K562 (cell line): Measurements from ENCODE around the gene TAF11. TPM values are rescaled to one million over a fixed set of nuclear protein-coding genes. Genes with fewer than 3 reads are reported as not detected.

Source experiments
- CAMTA2 ChIP-seq: fragments of 250-450 bp; sonication (Bioruptor Pico); conservative IDR thresholded peaks from 2 replicates; pipeline ENCODE4 v1.5.1; 2022
- CEBPB ChIP-seq: fragments of 450-650 bp; IDR thresholded peaks from 2 replicates; pipeline ENCODE4 v1.6.1; 2016; ENCODE audit warnings: missing genetic modification characterization, missing compliant biosample characterization
- DPF2 ChIP-seq: fragments of 450-650 bp; IDR thresholded peaks from 2 replicates; pipeline ENCODE4 v1.6.1; 2016
- FOS ChIP-seq: IDR thresholded peaks from 3 replicates; pipeline ENCODE4 v1.6.1; 2011; ENCODE audit not compliant: insufficient read length; ENCODE audit errors: extremely low read depth
- FOXJ2 ChIP-seq: fragments of 200-800 bp; sonication (Bioruptor generic); IDR thresholded peaks from 2 replicates; pipeline ENCODE4 v1.6.1; 2016; ENCODE audit warnings: missing genetic modification characterization, missing compliant biosample characterization
- FOXK1 ChIP-seq: sonication (generic); formaldehyde crosslinking; IDR thresholded peaks from 2 replicates; pipeline ENCODE4 v1.8.0; 2022; ENCODE audit warnings: missing genetic modification reagents, mild to moderate bottlenecking, borderline replicate concordance
- GABPA ChIP-seq: fragments of 200-800 bp; sonication (Bioruptor generic); conservative IDR thresholded peaks from 2 replicates; pipeline ENCODE4 v1.6.1; 2016; ENCODE audit warnings: low read depth, missing genetic modification characterization, missing compliant biosample characterization
- HNRNPL ChIP-seq: fragments of 200-400 bp; formaldehyde crosslinking; IDR thresholded peaks from 2 replicates; pipeline ENCODE4 v1.6.1; 2017; ENCODE audit warnings: low read depth, mild to moderate bottlenecking, low read length
- LCOR ChIP-seq: sonication (generic); formaldehyde crosslinking; IDR thresholded peaks from 2 replicates; pipeline ENCODE4 v1.8.0; 2022; ENCODE audit warnings: mild to moderate bottlenecking, missing genetic modification reagents
- NFE2 ChIP-seq: IDR thresholded peaks from 2 replicates; pipeline ENCODE4 v1.6.1; 2014; ENCODE audit warnings: antibody characterized with exemption, low read depth
- RBM22 ChIP-seq: fragments of 200-400 bp; formaldehyde crosslinking; IDR thresholded peaks from 2 replicates; pipeline ENCODE4 v1.6.1; 2018; ENCODE audit warnings: low read length, low read depth; ENCODE audit not compliant: poor library complexity, severe bottlenecking
- STAT5B ChIP-seq: fragments of 250-450 bp; sonication (Bioruptor Pico); IDR thresholded peaks from 2 replicates; pipeline ENCODE4 v1.8.0; 2021; ENCODE audit warnings: mild to moderate bottlenecking, inconsistent platforms
- ZNF696 ChIP-seq: fragments of 250-450 bp; sonication (Bioruptor Pico); conservative IDR thresholded peaks from 2 replicates; pipeline ENCODE4 v1.4.0; 2020; ENCODE audit warnings: mild to moderate bottlenecking, moderate library complexity
- ZNF76 ChIP-seq: fragments of 250-450 bp; sonication (Bioruptor Pico); IDR thresholded peaks from 2 replicates; pipeline ENCODE4 v1.4.0; 2020; ENCODE audit warnings: mild to moderate bottlenecking, moderate library complexity, borderline replicate concordance
- polyA plus RNA-seq, 8 experiments: library from polyadenylated mRNA; depleted of rRNA in 4 of 8; stranded (reverse) in 5 of 8; unstranded in 3 of 8; fragments of >200 nt; fragmentation: Nextera tagmentation in 2 of 8; fragmentation: Illumina TruSeq in 1 of 8; extraction: Ambion mirVana in 2 of 8; extraction: Trizol in 1 of 8; gene quantifications; 2 replicates each; pipeline versions ENCODE4 v1.2.1 to v1.2.3, GENCODE V29; 2011 to 2014; ENCODE audit warnings: inconsistent platforms in 1 of 8, missing spikeins in 1 of 8
- total RNA-seq, 7 experiments: library from RNA; depleted of rRNA in 6 of 7; stranded (reverse); fragments of >200 nt in 6 of 7; fragmentation: Illumina TruSeq in 2 of 7; extraction: Trizol in 2 of 7; gene quantifications; 2 replicates each; pipeline versions ENCODE4 v1.2.1 to v1.2.3, GENCODE V29; 2011 to 2021; ENCODE audit warnings: low replicate concordance in 1 of 7
- TF ChIP-seq, protein P1 (sequence below): sonication (generic); formaldehyde crosslinking; IDR thresholded peaks from 2 replicates; pipeline ENCODE4 v1.8.0; 2022; ENCODE audit warnings: missing genetic modification reagents, mild to moderate bottlenecking, moderate library complexity, borderline replicate concordance
- TF ChIP-seq, protein P2 (sequence below): sonication (generic); formaldehyde crosslinking; IDR thresholded peaks from 2 replicates; pipeline ENCODE4 v1.8.1; 2023; ENCODE audit warnings: mild to moderate bottlenecking, missing genetic modification reagents
- TF ChIP-seq, protein P3 (sequence below): fragments of 150-350 bp; conservative IDR thresholded peaks from 2 replicates; pipeline ENCODE4 v1.6.1; 2014; ENCODE audit warnings: low read length
- TF ChIP-seq, protein P4 (sequence below): fragments of 250-450 bp; sonication (Bioruptor Pico); IDR thresholded peaks from 2 replicates; pipeline ENCODE4 v1.8.0; 2022; ENCODE audit warnings: moderate library complexity, mild to moderate bottlenecking, inconsistent platforms
- TF ChIP-seq, protein P5 (sequence below), 3 experiments: IDR thresholded peaks in 2 of 3; conservative IDR thresholded peaks in 1 of 3; 2 replicates each; pipeline ENCODE4 v1.5.1; 2011 to 2012; ENCODE audit warnings: low read length in 3 of 3, mild to moderate bottlenecking in 3 of 3, control low read depth in 2 of 3, improper control_type of control experiment in 1 of 3, inconsistent platforms in 1 of 3, low read depth in 1 of 3, mixed read lengths in 1 of 3, moderate library complexity in 1 of 3; ENCODE audit not compliant: insufficient read depth in 2 of 3

TAF11 gene
- total and polyA plus RNA-seq, 9 of the 15 experiments (the other 6 are each of a cell fraction or from before 2014, with no cell fraction given): 40.9 to 91.9 (median 71.9) TPM

DNA sequence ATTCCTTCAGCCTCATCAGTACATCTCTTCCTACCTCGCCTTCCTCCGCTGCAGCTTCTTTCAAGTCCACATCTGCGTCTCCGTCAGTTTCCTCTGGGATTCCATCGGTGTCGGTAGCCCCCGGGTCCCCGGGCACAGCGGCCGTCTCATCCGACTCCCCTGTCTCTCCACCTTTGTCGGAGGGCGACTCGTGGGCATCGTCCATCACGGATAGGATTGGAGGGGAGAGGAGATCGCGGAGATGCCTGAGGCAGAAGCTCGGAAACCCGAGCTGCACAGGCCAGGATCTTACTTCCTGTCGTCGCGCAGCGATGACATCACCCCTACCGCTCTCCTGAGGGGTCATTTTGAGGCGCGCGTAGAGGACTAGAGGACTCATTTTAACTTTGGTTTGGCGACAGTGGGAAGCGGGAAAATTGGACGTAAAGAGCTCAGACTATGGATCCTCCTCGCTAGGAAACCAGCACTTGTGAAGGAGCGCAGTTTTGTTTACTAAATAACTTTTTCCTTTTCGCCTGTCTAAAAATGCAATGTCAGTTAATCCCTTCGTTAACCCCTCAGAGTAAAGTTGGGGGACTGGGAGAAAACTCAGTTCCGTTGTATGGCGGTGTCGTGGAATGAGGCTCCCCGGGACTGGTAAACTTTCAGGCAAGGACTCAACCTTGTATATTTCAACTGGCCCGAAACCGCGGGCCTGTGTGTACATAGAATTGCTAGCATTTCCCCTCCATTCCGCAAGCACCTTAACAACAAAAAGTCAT, at the start of gene TAF11 (continued):
- TF ChIP-seq ZNF76 (CRISPR knock-in tag): peak; percentile 69; the same call in 1 of the 2 replicates
- no peak for TF ChIP-seq FOS
- no peak for TF ChIP-seq HNRNPL
- TF ChIP-seq ZNF696: no peak
- TF ChIP-seq CEBPB (tag): no peak
- TF ChIP-seq, protein P1, sequence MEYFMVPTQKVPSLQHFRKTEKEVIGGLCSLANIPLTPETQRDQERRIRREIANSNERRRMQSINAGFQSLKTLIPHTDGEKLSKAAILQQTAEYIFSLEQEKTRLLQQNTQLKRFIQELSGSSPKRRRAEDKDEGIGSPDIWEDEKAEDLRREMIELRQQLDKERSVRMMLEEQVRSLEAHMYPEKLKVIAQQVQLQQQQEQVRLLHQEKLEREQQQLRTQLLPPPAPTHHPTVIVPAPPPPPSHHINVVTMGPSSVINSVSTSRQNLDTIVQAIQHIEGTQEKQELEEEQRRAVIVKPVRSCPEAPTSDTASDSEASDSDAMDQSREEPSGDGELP: peak; percentile 77; the same call in 1 of the 2 replicates
- TF ChIP-seq, protein P2, sequence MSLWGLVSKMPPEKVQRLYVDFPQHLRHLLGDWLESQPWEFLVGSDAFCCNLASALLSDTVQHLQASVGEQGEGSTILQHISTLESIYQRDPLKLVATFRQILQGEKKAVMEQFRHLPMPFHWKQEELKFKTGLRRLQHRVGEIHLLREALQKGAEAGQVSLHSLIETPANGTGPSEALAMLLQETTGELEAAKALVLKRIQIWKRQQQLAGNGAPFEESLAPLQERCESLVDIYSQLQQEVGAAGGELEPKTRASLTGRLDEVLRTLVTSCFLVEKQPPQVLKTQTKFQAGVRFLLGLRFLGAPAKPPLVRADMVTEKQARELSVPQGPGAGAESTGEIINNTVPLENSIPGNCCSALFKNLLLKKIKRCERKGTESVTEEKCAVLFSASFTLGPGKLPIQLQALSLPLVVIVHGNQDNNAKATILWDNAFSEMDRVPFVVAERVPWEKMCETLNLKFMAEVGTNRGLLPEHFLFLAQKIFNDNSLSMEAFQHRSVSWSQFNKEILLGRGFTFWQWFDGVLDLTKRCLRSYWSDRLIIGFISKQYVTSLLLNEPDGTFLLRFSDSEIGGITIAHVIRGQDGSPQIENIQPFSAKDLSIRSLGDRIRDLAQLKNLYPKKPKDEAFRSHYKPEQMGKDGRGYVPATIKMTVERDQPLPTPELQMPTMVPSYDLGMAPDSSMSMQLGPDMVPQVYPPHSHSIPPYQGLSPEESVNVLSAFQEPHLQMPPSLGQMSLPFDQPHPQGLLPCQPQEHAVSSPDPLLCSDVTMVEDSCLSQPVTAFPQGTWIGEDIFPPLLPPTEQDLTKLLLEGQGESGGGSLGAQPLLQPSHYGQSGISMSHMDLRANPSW (CRISPR knock-in tag): 0 out of 2 replicates have a peak, but pooled peaks have one; percentile 22
- TF ChIP-seq, protein P3, sequence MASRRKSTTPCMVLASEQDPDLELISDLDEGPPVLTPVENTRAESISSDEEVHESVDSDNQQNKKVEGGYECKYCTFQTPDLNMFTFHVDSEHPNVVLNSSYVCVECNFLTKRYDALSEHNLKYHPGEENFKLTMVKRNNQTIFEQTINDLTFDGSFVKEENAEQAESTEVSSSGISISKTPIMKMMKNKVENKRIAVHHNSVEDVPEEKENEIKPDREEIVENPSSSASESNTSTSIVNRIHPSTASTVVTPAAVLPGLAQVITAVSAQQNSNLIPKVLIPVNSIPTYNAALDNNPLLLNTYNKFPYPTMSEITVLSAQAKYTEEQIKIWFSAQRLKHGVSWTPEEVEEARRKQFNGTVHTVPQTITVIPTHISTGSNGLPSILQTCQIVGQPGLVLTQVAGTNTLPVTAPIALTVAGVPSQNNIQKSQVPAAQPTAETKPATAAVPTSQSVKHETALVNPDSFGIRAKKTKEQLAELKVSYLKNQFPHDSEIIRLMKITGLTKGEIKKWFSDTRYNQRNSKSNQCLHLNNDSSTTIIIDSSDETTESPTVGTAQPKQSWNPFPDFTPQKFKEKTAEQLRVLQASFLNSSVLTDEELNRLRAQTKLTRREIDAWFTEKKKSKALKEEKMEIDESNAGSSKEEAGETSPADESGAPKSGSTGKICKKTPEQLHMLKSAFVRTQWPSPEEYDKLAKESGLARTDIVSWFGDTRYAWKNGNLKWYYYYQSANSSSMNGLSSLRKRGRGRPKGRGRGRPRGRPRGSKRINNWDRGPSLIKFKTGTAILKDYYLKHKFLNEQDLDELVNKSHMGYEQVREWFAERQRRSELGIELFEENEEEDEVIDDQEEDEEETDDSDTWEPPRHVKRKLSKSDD: 0 out of 2 replicates have a peak, but pooled peaks have one; percentile 23
- peak; percentile 13; the same call in 1 of the 2 replicates for TF ChIP-seq NFE2
- TF ChIP-seq, protein P4, sequence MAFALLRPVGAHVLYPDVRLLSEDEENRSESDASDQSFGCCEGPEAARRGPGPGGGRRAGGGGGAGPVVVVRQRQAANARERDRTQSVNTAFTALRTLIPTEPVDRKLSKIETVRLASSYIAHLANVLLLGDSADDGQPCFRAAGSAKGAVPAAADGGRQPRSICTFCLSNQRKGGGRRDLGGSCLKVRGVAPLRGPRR (CRISPR knock-in tag): 0 out of 2 replicates have a peak, but pooled peaks have one; percentile 18
- no peak for TF ChIP-seq DPF2
- TF ChIP-seq RBM22: no peak
- TF ChIP-seq GABPA (tag): peak; percentile 91
- TF ChIP-seq CAMTA2 (CRISPR knock-in tag): no peak
- peak; percentile 67 for TF ChIP-seq LCOR (CRISPR knock-in tag)
- no peak for TF ChIP-seq FOXK1 (CRISPR knock-in tag)
- TF ChIP-seq FOXJ2 (tag): no peak
- TF ChIP-seq, protein P5, sequence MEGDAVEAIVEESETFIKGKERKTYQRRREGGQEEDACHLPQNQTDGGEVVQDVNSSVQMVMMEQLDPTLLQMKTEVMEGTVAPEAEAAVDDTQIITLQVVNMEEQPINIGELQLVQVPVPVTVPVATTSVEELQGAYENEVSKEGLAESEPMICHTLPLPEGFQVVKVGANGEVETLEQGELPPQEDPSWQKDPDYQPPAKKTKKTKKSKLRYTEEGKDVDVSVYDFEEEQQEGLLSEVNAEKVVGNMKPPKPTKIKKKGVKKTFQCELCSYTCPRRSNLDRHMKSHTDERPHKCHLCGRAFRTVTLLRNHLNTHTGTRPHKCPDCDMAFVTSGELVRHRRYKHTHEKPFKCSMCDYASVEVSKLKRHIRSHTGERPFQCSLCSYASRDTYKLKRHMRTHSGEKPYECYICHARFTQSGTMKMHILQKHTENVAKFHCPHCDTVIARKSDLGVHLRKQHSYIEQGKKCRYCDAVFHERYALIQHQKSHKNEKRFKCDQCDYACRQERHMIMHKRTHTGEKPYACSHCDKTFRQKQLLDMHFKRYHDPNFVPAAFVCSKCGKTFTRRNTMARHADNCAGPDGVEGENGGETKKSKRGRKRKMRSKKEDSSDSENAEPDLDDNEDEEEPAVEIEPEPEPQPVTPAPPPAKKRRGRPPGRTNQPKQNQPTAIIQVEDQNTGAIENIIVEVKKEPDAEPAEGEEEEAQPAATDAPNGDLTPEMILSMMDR (IDR thresholded peaks at IDR 0.05 in 2 of 3, conservative IDR thresholded peaks at IDR 0.05 in 1 of 3; ENCODE audit: insufficient read depth in 2 of 3, low read depth in 1 of 3, low read length in 3 of 3): no peak; a peak in 1 of 6 replicates
- TF ChIP-seq STAT5B (CRISPR knock-in tag): no peak
